HG03354 (cell line): ENCODE data around the gene LONRF2.

Source experiments
- ATAC-seq: cut with Tn5 transposase; IDR thresholded peaks from one replicate; pipeline ENCODE4 v1.9.1; 2021; ENCODE audit warnings: mild to moderate bottlenecking; ENCODE audit not compliant: unreplicated experiment, poor library complexity, severe bottlenecking

Gene LONRF2

GRCh38 chr2:100302585-100302892 is 19.8 kb downstream of the LONRF2 start:
- no peak for ATAC-seq

GRCh38 chr2:100301881-100302584 is 20.3 kb downstream of the LONRF2 start:
- no peak for ATAC-seq

GRCh38 chr2:100299548-100299947 is 22.8 kb downstream of the LONRF2 start:
- ATAC-seq = no peak

GRCh38 chr2:100297511-100297910 is 24.8 kb downstream of the LONRF2 start:
- ATAC-seq = no peak

GRCh38 chr2:100294162-100294497 is 28.2 kb downstream of the LONRF2 start:
- no peak for ATAC-seq

GRCh38 chr2:100293341-100294161 is 28.8 kb downstream of the LONRF2 start:
- no peak for ATAC-seq

- no peak for ATAC-seq
Measured at GRCh38 chr2:100292022-100292580, 30.2 kb downstream of the LONRF2 start.

- ATAC-seq = no peak
Measured at GRCh38 chr2:100291152-100291970, 30.9 kb downstream of the LONRF2 start.

GRCh38 chr2:100290718-100291151 is 31.6 kb downstream of the LONRF2 start:
- no peak for ATAC-seq

- no peak for ATAC-seq
Measured at GRCh38 chr2:100289020-100289419, 33.3 kb downstream of the LONRF2 start.

GRCh38 chr2:100286318-100286717 is 36.0 kb downstream of the LONRF2 start:
- no peak for ATAC-seq

- no peak for ATAC-seq
Measured at GRCh38 chr2:100285691-100286090, 36.6 kb downstream of the LONRF2 start.

GRCh38 chr2:100285011-100285410 is 37.3 kb downstream of the LONRF2 start:
- no peak for ATAC-seq

GRCh38 chr2:100283724-100284501 is 38.4 kb downstream of the LONRF2 start:
- ATAC-seq = no peak

- ATAC-seq = no peak
Measured at GRCh38 chr2:100281521-100282438, 40.5 kb downstream of the LONRF2 start.

GRCh38 chr2:100279586-100280534 is 42.4 kb downstream of the LONRF2 start:
- no peak for ATAC-seq

GRCh38 chr2:100278986-100279385 is 43.3 kb downstream of the LONRF2 start:
- ATAC-seq = no peak
